GM03348 (cell line): ENCODE data around the gene TTR.

Source experiments
- DNase-seq: peaks from one replicate; pipeline ENCODE4 v3.0.0; 2012; ENCODE audit warnings: low spot score

TTR gene

DNA sequence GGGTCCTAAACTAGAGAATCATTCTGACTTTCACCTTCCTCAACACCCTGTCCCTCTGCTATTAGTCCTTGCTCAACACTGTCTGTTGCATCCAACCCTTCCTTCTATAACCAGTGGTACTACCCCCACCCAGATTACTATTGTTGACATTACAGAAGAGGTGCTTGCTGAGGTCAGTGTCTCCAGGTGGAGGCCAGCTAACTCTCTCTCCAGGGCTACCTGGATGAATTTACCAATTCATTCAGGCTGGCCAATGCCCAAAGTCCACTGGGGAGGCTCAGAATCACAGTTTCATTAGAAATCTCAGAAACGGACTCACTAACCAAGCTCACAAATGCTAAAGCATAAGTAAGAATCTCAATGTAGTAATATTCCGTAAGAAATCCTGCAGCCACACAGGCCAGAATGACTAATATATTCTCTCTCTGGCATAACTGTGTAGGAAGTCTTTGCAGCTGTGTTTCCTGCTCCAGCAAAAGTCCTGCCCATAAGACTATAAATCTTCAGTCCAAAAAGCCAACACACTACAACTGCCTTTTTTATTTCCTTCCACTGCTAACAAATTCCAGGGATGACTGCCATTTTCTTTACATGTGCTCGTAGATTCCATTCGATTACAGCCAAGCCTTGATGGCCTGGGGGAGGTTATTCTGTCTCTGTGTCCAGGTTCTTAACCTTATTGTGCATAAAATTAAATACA lies 10.0 kb upstream of the TTR start:
- DNase-seq = peak; percentile 51

- no peak for DNase-seq
These were observed 8.4 kb upstream of the TTR start for GRCh38 chr18:31583185-31583854.

DNA sequence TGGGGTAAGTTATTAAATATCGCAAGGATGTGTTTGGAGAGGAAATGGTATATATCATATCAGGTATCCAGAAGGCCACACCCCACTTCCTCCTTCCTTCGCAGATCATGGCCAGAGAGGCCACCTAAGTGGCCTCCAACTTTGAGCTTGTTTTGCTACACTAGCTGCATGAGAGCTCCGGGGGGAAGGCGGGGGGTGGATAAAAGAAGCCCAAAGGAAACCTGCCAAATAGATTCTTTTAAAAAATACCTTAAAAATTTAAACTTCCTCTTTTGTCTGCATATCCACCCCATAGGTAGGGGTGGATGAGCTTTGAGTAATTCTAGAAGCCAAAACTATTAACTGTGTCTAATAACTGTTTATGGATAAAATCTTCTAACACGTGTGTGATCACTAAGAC lies 5.7 kb upstream of the TTR start:
- no peak for DNase-seq

DNA sequence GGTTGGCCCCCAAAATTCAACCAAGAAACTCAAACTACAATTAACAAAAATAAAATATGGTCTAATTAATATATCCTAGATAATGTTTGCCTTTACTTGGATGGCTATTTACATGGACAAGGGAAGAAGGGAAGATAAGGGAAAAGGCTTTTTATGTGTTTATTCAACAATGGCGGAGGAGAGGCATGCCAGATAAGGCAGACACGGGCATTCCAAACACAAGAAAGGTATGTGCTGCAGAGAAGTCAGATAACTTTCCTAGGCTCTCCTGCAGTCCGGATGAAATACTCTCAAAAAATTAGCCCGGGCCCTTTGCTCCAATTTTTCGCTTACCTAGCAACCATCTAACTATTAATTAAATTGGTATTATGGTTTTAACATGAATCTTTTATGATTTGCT lies 5.1 kb upstream of the TTR start:
- no peak for DNase-seq

DNA sequence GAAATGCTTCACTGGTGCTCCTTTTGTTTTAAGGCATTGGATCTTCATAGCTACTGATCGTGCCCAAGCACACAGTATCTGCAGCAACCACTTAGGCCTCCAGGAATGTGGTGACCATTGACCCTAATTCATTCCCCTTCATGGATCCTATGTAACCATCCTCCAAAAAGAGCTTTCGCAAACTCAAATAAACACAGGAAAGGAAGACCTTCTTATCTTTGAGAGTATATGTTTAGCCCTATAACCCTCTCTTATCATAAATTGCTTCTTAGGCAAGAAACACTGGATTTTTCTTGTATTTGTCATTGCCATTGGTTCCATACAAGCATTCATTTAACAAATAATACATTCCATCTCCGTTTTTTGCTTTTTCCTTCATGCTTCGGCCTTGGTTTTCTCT lies 4.1 kb upstream of the TTR start:
- no peak for DNase-seq

GRCh38 chr18:31590570-31590969 lies 1.1 kb upstream of the TTR start:
- DNase-seq = no peak

GRCh38 chr18:31591113-31591512 lies 564 bp upstream of the TTR start:
- no peak for DNase-seq

- DNase-seq = no peak
These were observed 955 bp downstream of the TTR start for GRCh38 chr18:31592506-31593157.

- no peak for DNase-seq
These were observed 3.6 kb downstream of the TTR start for GRCh38 chr18:31595121-31595771.

GRCh38 chr18:31596081-31596872 lies 4.6 kb downstream of the TTR start:
- no peak for DNase-seq

- no peak for DNase-seq
These were observed 6.5 kb downstream of the TTR start for GRCh38 chr18:31598021-31598805.

DNA sequence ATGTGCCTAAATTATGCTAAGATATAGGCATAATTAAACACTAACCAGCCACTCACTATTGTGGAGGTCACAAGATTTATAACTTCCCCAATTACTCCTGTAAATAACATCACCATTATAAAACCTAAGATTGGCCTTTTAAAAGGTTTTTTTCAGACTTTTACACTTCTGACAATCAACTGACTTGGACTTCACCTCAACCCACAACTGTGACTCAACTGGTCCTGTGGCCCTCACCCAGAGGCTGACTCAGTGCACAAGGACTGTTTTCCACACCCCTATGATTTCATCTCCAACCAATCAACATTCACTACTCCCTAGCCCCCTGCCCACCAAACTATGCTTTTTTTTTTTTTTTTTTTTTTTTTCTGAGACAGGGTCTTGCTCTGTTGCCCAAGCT lies 11.6 kb downstream of the TTR start:
- no peak for DNase-seq

- no peak for DNase-seq
These were observed 14.6 kb downstream of the TTR start for GRCh38 chr18:31606265-31606664.

DNA sequence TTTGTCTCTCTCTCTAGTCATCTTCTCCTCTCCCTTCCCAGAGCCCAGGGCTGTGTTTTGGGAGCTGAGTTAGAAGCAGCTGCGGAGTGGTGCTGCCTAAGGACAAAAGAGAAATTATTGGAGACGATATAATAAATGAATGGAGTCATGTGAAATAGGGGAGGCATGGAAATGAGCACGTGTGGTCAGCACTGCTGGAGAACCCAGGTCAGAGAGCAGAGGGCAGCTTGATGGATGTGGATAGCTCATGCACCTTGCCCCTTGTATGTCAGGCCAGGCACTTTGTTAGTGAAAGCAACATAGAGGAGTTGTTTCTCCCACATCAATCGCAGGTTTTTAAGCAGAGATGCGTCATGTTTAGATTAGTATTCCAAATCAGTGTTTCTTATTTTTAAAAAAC lies 15.7 kb downstream of the TTR start:
- no peak for DNase-seq

GRCh38 chr18:31609886-31610285 lies 18.2 kb downstream of the TTR start:
- no peak for DNase-seq

DNA sequence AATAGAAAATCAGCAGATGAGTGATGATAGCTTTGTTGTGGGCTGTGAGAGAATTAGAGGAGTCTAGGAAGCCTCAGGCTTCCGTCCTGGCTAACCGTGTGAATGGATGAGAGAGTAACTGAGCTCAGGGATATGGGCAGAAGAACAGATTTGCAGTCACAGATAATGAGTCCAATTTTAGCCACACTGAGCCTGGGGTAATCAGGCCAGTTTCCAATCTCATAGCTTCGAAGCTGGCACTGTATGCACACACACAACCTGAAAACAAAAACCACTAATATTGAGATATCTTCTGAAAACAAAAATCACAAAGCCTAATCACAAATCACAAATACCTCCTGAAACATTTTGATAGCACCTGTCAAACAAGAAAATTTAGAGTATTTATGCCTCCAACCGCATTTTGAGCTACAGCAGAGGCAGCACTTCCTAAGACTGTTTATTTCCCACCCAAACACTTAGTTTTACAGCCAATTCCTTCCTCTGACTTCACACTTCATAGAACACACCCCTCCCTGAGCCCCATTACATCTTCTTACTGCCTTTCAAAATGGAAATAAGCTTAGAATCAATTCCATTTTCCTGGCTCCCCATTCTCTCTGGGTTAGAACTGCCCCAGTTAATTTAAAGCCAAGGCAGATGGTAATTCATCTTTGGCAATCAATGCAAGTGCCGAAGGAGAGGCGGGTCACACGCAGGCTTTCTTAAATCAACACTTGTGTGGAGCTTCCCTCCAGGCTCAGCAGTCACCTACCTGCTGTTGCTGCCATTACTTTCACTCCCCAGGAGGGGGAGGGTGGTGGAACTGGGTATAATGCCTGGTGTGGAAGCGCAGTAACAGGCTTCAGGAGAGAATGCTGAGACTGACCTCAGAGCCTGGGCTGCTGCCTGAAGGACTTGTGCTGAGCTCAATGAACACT lies 18.9 kb downstream of the TTR start:
- DNase-seq = no peak

DNA sequence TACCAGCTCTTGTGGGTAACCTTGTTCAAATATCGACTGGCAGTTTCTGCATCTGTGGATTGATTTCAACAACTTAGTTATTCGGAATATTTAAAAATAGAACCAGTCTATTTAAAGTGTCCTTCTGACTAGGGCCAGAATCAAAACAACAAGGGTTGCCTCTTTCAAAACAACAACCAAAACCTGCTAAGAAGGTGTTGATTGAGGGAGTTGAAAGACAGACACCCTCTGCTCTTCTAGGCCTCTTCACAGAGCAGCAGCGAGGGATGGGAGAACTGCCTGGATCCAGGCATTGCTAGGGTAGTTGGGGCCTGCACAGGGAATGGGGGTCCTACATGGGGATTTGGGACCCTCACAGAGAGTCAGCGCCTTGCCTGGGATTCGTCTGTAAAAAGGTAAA lies 19.8 kb downstream of the TTR start:
- DNase-seq = no peak

DNA sequence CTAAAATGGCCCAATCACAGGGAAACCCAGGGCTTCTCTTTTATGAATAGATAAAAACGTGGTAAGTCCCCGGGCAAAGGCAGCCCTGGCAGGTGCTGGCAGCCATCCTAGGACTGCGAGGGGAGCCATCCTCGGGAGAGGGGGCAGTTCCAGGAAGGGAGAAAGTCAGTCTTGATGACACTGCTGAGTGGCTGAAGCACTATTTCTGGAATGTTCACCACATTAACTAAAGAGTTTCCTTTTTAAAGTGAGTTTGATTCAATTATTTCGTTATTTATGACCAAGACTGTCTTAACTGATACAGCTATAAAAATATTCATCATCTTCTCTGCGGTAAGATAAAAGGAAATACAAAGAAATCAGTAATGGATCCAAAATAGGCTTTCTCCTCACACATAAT lies 20.4 kb downstream of the TTR start:
- peak; percentile 6 for DNase-seq

GRCh38 chr18:31614044-31614443 lies 22.4 kb downstream of the TTR start:
- no peak for DNase-seq

DNA sequence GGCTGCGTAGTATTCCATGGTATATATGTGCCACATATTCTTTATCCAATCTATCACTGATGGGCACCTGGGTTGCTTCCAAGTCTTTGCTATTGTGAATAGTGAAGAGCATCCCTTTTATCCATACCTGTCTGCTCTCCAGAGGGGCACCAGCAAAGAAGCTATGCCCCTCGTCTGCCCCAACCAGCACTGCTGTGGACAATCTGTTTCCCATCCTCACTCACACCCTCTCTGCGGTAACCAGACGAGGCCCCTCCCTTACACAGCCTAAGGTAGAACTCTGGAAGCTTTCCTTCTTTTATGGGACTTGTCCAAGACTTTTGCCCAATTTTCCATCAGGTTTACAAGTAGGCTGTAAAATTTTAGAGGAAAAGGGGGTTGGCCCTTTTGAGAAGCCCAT lies 24.9 kb downstream of the TTR start:
- no peak for DNase-seq
